AG09309 (cell line): ENCODE measurements around the gene SELENOV.

Experiments
- DNase-seq: peaks from one replicate; pipeline ENCODE4 v3.0.0-alpha.2; 2010; ENCODE audit warnings: low read depth
- H3K4me3 ChIP-seq: 2 replicates; pipeline ENCODE4 v1.5.1; 2011; ENCODE audit warnings: mild to moderate bottlenecking, low read depth, low read length, moderate library complexity; ENCODE audit not compliant: control insufficient read depth
- CTCF ChIP-seq: IDR thresholded peaks from 2 replicates; pipeline ENCODE4 v1.5.1; 2011; ENCODE audit warnings: mild to moderate bottlenecking, low read depth, low read length, inconsistent platforms; ENCODE audit not compliant: insufficient read depth, control insufficient read depth; ENCODE audit errors: missing control alignments

The SELENOV gene

DNA sequence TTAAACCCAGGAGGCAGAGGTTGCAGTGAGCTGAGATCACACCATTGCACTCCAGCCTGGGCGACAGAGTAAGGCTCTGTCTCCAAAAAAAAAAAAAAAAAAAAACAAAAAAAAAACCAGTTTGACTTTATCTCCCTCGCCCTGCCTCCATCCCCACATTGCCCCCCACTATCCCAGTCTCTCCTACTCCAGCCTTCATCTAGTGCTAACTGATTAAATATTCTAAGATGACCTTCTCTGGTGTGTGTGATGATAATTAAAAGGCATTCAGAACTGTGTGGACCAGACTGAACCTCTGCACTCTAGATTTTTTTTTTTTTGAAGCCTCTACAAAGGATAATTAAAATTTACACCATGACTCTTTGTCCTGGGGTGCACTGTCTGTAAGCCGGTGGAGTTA lies 22.2 kb upstream of the SELENOV start:
- DNase-seq = no peak
- H3K4me3 ChIP-seq = no peak overlapping the region
- no peak for TF ChIP-seq CTCF

DNA sequence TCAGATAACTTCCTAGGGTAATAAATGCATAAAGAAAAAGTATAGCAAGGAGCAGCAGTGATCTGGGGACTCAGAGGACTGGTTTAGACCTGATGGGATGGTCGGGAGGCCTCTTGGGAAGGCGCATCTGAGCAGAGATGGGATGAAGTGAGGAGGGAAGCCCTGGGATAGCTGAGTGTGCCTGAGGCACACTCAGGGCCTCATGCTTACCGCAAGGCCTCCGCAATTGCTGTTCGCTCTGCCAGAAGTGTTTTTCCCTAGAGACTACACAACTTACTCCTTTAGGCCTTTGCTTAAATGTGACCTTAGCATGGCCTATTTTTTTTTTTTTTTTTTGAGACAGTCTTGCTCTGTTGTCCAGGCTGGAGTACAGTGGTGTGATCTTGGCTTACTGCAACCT lies 20.3 kb upstream of the SELENOV start:
- DNase-seq = no peak
- TF ChIP-seq CTCF = no peak
- no peak overlapping the region for H3K4me3 ChIP-seq

DNA sequence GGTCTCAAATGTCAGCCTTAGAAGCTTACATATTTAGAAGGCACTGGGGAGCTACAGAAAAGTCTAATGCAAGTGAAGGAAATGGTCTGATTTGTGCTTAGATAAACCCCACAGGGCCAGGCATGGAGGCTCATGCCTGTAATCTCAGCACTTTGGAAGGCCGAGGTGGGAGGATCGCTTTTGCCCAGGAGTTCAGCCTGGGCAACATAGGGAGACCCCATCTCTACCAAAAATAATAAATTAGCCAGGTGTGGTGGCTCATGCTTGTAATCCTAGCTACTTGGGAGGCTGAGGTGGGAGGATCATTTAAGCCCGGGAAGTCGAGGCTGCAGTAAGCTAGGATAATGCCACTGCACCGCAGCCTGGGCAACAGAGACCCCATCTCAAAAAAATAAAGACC lies 18.9 kb upstream of the SELENOV start:
- DNase-seq = no peak
- no peak overlapping the region for H3K4me3 ChIP-seq
- TF ChIP-seq CTCF = no peak

- no peak for DNase-seq
- H3K4me3 ChIP-seq = peak overlapping the region; percentile 5
- no peak for TF ChIP-seq CTCF
Measured at GRCh38 chr19:39497701-39497995, 17.3 kb upstream of the SELENOV start.

- DNase-seq = no peak
- peak overlapping the region; percentile 5 for H3K4me3 ChIP-seq
- peak; percentile 44 for TF ChIP-seq CTCF
Measured at GRCh38 chr19:39497996-39498797, 16.7 kb upstream of the SELENOV start.

- H3K4me3 ChIP-seq = peak within 1 kb of the TSS; percentile 5
- DNase-seq = no peak
- TF ChIP-seq CTCF = no peak
Measured at GRCh38 chr19:39498798-39499642, 15.9 kb upstream of the SELENOV start, which contains the start of gene DLL3. Gene DLL3, plus strand, starts transcription at chr19:39498947. Its CDS starts 28 bp downstream, at chr19:39498975.
